GM03348 (cell line): ENCODE measurements around the gene NUDT16L1.
A peak's percentile ranks its signal among the peaks of the same experiment; 100 is the strongest.

Experiments
- DNase-seq: peaks from one replicate; pipeline ENCODE4 v3.0.0; 2012; ENCODE audit warnings: low spot score

NUDT16L1 gene

DNA sequence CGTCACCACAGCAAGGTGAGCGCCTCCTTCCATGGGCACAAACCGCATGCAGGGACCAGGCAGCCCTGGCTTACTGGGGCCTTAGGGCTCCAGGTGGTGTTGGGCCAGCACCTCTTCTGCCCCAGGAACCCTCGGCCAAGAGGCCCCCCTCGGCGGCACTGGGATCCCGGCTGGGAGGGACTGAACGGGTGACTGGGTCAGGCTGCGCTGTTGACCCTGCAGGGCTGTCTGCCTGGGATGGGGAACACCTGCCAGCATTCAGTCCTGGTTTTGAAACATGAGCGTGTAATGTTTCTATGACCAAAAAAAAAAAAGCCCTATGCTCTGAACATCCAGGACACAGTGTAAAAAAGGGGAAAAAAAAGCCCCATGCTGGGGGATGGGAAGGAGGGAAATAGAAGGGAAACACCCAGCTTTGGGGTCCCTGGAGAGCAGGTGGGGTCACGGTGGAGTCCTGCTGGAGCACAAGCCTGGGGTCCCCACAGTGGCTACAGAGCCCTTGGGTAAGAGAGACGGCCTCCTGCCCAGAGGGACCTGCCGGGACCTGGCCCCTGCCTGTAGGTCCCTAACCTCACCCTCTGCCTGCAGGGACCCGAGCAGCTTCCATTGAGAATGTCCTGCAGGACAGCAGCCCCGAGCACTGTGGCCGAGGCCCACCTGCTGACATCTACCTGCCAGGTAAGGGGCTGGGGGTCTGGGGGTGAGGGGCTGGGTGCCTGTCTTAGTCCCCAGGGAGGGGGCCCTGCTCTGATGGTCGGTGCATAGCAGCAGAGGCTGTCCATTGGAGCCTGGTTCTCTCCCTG lies 9.9 kb upstream of the NUDT16L1 start:
- DNase-seq, result no peak

- DNase-seq, result no peak
Observed at GRCh38 chr16:4684058-4684715, 9.2 kb upstream of the NUDT16L1 start.

GRCh38 chr16:4684763-4685162 lies 8.6 kb upstream of the NUDT16L1 start:
- no peak for DNase-seq

DNA sequence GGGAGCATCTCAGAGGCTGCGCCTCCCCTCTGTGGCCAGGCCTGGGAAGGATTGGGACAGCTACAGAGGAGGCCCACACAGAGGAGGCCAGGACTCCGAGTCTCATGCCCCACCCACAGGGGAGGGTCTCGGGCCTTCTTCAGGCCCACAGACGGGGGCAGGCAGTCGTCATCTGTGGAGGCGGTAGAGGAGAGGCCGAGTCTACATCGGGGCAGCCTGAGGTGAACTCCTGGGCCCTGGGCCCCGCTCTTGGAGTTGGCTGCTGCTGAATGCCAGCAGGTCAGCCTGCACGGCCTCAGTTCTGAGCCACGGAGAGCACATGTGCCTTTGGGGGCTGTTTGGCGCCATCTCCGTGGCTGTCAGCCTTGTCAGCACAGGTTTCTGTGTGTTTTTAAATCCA lies 8.1 kb upstream of the NUDT16L1 start:
- no peak for DNase-seq

- no peak for DNase-seq
Observed at GRCh38 chr16:4685776-4686496, 7.4 kb upstream of the NUDT16L1 start.

DNA sequence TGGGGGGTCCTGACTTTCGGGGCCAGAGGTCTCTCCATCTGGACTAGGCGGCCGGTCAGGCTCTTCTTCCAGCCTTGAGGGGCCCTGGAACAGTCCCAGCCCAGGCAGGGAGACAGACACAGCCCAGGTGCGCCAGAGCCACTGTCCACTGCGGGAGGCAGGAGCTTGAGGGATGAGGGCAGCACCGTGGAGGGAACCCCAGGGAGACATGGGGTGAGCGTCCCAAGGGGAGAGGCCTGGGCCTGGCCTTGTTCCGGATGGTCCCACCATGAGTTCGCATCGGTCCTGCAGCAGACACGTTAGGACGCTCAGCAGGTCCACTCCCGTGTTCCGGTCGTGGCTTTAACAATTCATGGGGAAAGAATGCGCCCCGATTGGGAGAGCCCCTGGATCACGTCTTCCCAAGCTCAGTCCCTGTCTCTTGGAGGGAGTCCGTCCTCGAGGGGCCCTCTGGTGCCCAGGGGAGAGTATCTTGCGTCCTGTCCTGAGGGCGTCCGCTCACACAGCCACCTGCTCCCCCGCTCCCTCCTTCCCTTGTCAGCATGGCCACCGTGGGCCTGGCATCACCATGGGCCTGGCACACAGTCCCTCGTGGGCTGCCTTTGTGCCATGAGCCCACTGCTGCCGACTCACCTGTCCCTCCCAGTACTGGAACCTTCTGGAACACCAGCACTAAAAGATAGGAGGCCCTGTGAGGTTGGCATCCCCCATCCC lies 6.7 kb upstream of the NUDT16L1 start:
- DNase-seq, result no peak

DNA sequence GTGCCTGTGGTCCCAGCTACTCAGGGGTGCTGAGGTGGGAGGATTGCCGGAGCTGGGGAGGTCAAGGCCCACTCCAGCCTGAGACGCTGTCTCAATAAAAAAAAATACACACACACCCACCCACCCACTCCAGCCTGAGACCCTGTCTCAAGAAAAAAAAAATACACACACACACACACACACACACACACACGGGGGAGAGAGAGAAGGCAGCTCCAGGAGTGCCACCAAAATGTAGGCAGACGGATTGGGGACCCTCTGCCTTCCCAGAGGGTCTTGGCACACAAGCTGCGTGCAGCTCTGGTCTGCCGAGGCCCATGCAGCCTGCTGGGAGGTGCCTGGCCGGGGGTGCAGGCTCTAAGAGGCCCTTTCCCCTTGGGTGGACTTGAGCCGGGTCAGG lies 5.9 kb upstream of the NUDT16L1 start:
- DNase-seq, result no peak

DNA sequence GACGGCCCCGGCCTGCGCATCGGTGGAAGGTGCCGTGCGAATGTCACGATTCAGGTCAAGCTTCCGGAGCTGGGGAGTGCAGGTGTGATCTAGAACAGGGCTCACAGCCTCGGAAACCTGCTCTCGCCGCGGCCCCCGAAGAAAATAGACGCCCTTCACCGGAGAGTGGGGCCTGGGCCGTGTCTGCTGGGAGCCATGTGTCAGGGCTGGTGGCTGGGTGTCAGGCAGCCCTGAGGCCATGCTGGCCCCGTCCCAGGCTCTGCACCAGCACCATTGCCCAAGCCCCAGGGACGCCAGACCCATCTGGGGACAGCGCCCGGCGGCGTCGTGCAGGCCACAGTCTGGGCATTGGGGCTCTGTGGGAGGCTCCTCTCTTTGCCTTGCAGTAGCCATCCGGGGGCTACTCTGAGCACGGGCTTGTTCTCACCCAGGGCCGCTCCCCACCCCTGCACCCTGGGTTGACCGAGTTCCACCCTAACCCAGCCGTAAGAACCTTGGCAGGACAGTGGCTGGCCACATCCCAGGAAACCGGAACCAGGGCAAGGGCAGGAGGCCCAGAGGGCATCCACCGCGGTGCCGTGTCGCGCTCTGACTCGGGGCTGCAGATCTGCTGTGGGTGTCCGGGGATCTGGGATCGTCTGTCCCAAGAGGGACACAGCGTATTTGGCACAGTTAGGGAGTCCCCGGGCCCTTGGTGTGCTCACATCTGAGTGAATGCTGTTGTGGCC lies 5.3 kb upstream of the NUDT16L1 start:
- no peak for DNase-seq

DNA sequence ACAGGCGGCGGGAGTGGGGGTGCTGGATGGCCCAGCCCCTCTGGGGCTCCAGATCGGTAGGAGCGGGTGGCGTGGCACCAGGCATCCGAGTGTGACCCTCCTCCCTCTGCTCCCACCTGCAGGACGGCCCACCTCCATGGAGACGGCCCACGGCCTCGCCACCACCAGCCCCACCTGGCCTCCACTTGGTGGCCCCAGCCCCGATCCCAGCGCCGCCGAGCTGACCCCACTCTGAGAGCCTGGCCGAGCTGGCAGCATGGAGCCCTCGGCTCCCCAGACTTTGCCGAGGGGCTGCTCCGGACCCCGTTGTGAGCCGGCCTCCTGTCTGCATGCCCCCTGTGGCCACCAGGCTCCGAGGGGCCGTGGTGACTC lies 4.7 kb upstream of the NUDT16L1 start:
- no peak for DNase-seq

DNA sequence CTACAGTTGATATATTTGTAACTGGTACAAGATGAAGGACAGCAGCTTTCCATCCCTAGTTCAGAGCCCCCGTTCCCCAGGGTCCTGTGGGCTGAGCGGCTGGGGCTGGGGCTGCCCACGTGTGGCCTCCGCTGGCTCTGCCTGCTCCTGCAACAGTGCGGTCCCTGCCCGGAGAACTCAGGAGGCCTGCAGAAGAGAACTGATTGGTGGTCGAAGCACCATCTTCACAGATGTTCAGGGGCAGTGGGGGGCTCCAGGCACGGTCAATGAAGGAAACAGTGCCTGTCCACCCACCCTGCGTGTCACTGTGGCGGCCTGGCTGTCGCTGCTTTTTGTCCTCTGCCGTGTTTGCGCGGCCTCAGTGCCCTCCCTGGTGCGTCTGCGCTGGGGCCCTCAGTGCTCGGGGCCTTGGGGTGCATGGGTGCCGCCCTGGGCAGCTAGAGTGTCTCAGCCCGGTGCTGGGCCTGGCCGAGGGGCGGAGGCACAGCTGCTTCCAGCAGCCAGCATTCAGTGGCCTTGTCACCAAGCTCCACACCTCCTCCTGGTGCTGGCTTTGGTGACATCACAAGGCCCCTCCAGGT lies 4.2 kb upstream of the NUDT16L1 start:
- no peak for DNase-seq

GRCh38 chr16:4689864-4690704 lies 3.3 kb upstream of the NUDT16L1 start:
- DNase-seq, result no peak

GRCh38 chr16:4690946-4691665 lies 2.3 kb upstream of the NUDT16L1 start:
- DNase-seq, result no peak

GRCh38 chr16:4691666-4692412 lies 1.5 kb upstream of the NUDT16L1 start:
- no peak for DNase-seq

- DNase-seq, result no peak
Observed at GRCh38 chr16:4692460-4693295, 684 bp upstream of the NUDT16L1 start.

- peak; percentile 90 for DNase-seq
Observed at GRCh38 chr16:4693956-4694641, 737 bp downstream of the NUDT16L1 start.

DNA sequence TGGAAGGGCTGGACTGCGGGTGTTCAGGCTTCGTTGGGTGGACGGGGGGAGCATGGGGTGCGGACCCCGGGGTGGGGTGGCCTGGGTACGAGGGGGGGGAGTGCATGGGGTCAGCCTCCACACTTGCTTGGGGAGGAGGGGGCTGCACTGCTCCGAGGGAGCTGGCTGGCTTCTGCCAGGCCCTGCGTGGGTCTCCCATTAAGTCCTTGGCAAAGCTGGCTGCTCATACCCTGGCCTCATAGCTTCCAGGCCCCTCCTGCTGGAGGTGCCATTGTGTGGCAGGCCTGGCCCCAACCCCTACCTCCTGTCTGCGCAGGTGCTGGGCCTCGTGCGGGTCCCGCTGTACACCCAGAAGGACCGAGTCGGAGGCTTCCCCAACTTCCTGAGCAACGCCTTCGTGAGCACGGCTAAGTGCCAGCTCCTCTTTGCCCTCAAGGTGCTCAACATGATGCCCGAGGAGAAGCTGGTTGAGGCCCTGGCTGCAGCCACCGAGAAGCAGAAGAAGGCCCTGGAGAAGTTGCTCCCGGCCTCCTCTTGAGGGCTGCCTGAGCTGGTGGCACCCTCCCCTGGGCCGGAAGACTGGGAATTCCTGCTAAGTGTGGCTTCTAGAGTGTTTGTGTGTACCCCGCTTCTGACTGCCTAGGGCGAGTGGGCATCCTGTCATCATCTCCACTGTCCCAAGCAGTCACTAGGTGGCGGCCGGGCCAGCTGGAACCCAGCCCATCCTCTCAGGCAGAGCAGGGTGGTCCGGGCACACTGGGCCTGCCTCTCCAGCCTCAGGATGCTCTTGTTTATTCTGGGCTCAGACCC lies 1.5 kb downstream of the NUDT16L1 start:
- DNase-seq, result peak; percentile 51
